HEK293T (cell line): Measurements from ENCODE around the gene PRKAG2.

Source experiments
- ARNT ChIP-seq: fragments of 450-650 bp; IDR thresholded peaks from 2 replicates; pipeline ENCODE4 v1.6.1; 2017; ENCODE audit warnings: mild to moderate bottlenecking
- BHLHE40 ChIP-seq: fragments of 450-650 bp; IDR thresholded peaks from 2 replicates; pipeline ENCODE4 v1.6.1; 2016; ENCODE audit warnings: mild to moderate bottlenecking, moderate library complexity, borderline replicate concordance
- ELF4 ChIP-seq: fragments of 450-650 bp; IDR thresholded peaks from 2 replicates; pipeline ENCODE4 v1.6.1; 2017; ENCODE audit warnings: antibody characterized with exemption
- FOXA1 ChIP-seq: fragments of 450-650 bp; IDR thresholded peaks from 2 replicates; pipeline ENCODE4 v1.6.1; 2016; ENCODE audit warnings: mild to moderate bottlenecking
- FOXK2 ChIP-seq: fragments of 450-650 bp; IDR thresholded peaks from 2 replicates; pipeline ENCODE4 v1.6.1; 2016; ENCODE audit warnings: mild to moderate bottlenecking
- HDGF ChIP-seq: fragments of 450-650 bp; IDR thresholded peaks from 2 replicates; pipeline ENCODE4 v1.6.1; 2017; ENCODE audit warnings: antibody characterized with exemption, borderline replicate concordance
- L3MBTL2 ChIP-seq: fragments of 450-650 bp; conservative IDR thresholded peaks from 2 replicates; pipeline ENCODE4 v1.6.1; 2016; ENCODE audit warnings: mild to moderate bottlenecking
- LEF1 ChIP-seq: fragments of 450-650 bp; IDR thresholded peaks from 2 replicates; pipeline ENCODE4 v1.6.1; 2017; ENCODE audit warnings: mild to moderate bottlenecking, borderline replicate concordance
- NFRKB ChIP-seq: fragments of 450-650 bp; IDR thresholded peaks from 2 replicates; pipeline ENCODE4 v1.6.1; 2016; ENCODE audit warnings: mild to moderate bottlenecking, moderate library complexity
- SP1 ChIP-seq: fragments of 450-650 bp; IDR thresholded peaks from 2 replicates; pipeline ENCODE4 v1.6.1; 2017
- SUZ12 ChIP-seq: fragments of 450-650 bp; IDR thresholded peaks from 2 replicates; pipeline ENCODE4 v1.6.1; 2016; ENCODE audit warnings: mild to moderate bottlenecking
- TF ChIP-seq, protein P1 (sequence below): fragments of 450-650 bp; IDR thresholded peaks from 2 replicates; pipeline ENCODE4 v1.6.1; 2016

GRCh38 chr7:151699147-151699927 lies 177.6 kb downstream of the PRKAG2 start:
- no peak for TF ChIP-seq LEF1
- TF ChIP-seq ARNT: no peak
- no peak for TF ChIP-seq HDGF
- no peak for TF ChIP-seq FOXK2
- no peak for TF ChIP-seq SP1
- no peak for TF ChIP-seq L3MBTL2
- TF ChIP-seq NFRKB: no peak
- no peak for TF ChIP-seq FOXA1
- no peak for TF ChIP-seq ELF4
- TF ChIP-seq, protein P1, sequence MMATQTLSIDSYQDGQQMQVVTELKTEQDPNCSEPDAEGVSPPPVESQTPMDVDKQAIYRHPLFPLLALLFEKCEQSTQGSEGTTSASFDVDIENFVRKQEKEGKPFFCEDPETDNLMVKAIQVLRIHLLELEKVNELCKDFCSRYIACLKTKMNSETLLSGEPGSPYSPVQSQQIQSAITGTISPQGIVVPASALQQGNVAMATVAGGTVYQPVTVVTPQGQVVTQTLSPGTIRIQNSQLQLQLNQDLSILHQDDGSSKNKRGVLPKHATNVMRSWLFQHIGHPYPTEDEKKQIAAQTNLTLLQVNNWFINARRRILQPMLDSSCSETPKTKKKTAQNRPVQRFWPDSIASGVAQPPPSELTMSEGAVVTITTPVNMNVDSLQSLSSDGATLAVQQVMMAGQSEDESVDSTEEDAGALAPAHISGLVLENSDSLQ: no peak
- TF ChIP-seq BHLHE40: no peak
- TF ChIP-seq SUZ12: no peak
